Measurements from ENCODE around the gene C15orf40.

DNA sequence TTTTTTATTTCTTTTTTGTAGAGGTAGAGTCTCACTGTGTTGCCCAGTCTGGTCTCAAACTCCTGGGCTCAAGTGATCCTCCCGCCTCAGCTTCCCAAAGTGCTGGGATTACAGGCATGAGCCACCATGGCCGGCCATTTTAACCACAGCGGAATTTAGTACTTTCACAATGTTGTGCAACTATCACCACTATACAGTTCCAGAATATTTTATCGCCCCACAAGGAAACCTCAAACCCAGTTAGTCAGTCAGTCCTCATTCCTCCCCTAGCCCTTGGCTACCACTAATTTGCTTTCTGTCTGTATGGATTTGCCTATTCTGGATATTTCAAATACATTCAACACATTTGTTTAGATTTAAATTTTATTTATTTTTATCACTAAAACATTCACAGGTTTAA lies 43.4 kb downstream of the C15orf40 start:
- TF ChIP-seq POLR2A (IDR thresholded peaks at IDR 0.05) (no peak), EP300 (IDR thresholded peaks at IDR 0.05) (no peak)
- TF ChIP-seq, protein P1, sequence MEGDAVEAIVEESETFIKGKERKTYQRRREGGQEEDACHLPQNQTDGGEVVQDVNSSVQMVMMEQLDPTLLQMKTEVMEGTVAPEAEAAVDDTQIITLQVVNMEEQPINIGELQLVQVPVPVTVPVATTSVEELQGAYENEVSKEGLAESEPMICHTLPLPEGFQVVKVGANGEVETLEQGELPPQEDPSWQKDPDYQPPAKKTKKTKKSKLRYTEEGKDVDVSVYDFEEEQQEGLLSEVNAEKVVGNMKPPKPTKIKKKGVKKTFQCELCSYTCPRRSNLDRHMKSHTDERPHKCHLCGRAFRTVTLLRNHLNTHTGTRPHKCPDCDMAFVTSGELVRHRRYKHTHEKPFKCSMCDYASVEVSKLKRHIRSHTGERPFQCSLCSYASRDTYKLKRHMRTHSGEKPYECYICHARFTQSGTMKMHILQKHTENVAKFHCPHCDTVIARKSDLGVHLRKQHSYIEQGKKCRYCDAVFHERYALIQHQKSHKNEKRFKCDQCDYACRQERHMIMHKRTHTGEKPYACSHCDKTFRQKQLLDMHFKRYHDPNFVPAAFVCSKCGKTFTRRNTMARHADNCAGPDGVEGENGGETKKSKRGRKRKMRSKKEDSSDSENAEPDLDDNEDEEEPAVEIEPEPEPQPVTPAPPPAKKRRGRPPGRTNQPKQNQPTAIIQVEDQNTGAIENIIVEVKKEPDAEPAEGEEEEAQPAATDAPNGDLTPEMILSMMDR (IDR thresholded peaks at IDR 0.05), result no peak

All from ovary (tissue), 3 donors.